ENCODE data around the gene PARVA.

Gene PARVA

GRCh38 chr11:12377824-12378593 lies 638 bp downstream of the PARVA start:
- DNase-seq: no peak

- no peak for DNase-seq
Observed at GRCh38 chr11:12380565-12381325, 3.4 kb downstream of the PARVA start.

GRCh38 chr11:12381875-12382274 lies 4.5 kb downstream of the PARVA start:
- DNase-seq: no peak

GRCh38 chr11:12382451-12382850 lies 5.1 kb downstream of the PARVA start:
- no peak for DNase-seq

GRCh38 chr11:12386309-12386708 lies 8.9 kb downstream of the PARVA start:
- DNase-seq: no peak

- no peak for DNase-seq
Observed at GRCh38 chr11:12386745-12387144, 9.4 kb downstream of the PARVA start.

GRCh38 chr11:12388173-12388572 lies 10.8 kb downstream of the PARVA start:
- DNase-seq: no peak

- DNase-seq: no peak
Observed at GRCh38 chr11:12388939-12389670, 11.7 kb downstream of the PARVA start.

- DNase-seq: no peak
Observed at GRCh38 chr11:12389676-12390657, 12.6 kb downstream of the PARVA start.

- peak in 1 of 2 experiments; percentile 16 for DNase-seq
Observed at GRCh38 chr11:12390687-12391110, 13.3 kb downstream of the PARVA start.

- DNase-seq: no peak
Observed at GRCh38 chr11:12392672-12393071, 15.3 kb downstream of the PARVA start.

- no peak for DNase-seq
Observed at GRCh38 chr11:12393691-12394090, 16.3 kb downstream of the PARVA start.

- no peak for DNase-seq
Observed at GRCh38 chr11:12394601-12395000, 17.2 kb downstream of the PARVA start.

- DNase-seq: no peak
Observed at GRCh38 chr11:12395333-12395732, 18.0 kb downstream of the PARVA start.

GRCh38 chr11:12397931-12398334 lies 20.6 kb downstream of the PARVA start:
- peak in 1 of 2 experiments; percentile 14 for DNase-seq

- DNase-seq: no peak
Observed at GRCh38 chr11:12399355-12399754, 22.0 kb downstream of the PARVA start.

GRCh38 chr11:12402025-12402424 lies 24.7 kb downstream of the PARVA start:
- DNase-seq: no peak

- DNase-seq: no peak
Observed at GRCh38 chr11:12402691-12403120, 25.3 kb downstream of the PARVA start.

GRCh38 chr11:12403122-12403996 lies 26.0 kb downstream of the PARVA start:
- no peak for DNase-seq

GRCh38 chr11:12403997-12404350 lies 26.6 kb downstream of the PARVA start:
- no peak for DNase-seq

- peak in 1 of 2 experiments; percentile 71 for DNase-seq
Observed at GRCh38 chr11:12404436-12404835, 27.1 kb downstream of the PARVA start.
